ENCODE results near the gene KIFAP3. TPM values are rescaled to one million over a fixed set of nuclear protein-coding genes. Genes with fewer than 3 reads are reported as not detected.
"Not testable (repeated sequence)": the region's sequence is repeated elsewhere in the genome, so short reads cannot be mapped to it uniquely, and the experiment has no call there.

Gene KIFAP3
- total RNA-seq, 2 experiments from 2014 or later = 27.7 to 28.0 TPM

DNA sequence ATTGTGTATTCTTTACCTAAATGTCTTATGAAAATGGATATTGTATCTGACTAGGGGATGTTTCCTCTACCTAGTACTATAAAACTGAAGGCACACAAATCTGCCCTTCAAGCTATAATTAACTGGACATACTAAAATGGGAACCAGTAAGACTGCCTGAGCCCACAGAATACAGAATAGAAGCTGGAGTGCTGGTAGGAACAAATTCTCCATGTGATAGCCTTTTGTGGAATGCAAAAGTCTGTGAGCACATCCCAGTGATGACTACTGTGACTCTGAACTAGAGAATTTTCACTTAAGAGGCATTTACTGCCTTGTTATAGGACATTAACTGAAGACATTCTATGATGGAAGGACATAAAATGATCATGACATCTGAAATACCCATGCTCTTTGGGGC, 30.3 kb downstream of the KIFAP3 start:
- ChIA-PET POLR2A (no interaction called here), CTCF (no interaction called here)
- H3K36me3 Mint-ChIP-seq (ENCODE audit: low read depth) = peaks cover 31% of the 10 kb centered on the region
- no peak for DNase-seq
- no peak overlapping the region for H3K27ac Mint-ChIP-seq
- no peaks in the 10 kb centered on the region for H3K27me3 Mint-ChIP-seq
- no peaks in the 10 kb centered on the region for H3K9me3 Mint-ChIP-seq
- H3K4me3 Mint-ChIP-seq = no peak overlapping the region
- H3K4me1 Mint-ChIP-seq = no peaks in the 10 kb centered on the region

- no peak for DNase-seq
- CTCF ChIA-PET = interaction anchor here (1.4 kb wide), 1 partner anchor 33 kb away, joined by 4 read pairs; the partner anchor contains the start of gene KIFAP3
- Mint-ChIP-seq H3K27me3 (no peaks in the 10 kb centered on the region), H3K4me3 (no peak overlapping the region), H3K36me3 (ENCODE audit: low read depth) (peaks cover 26% of the 10 kb centered on the region), H3K4me1 (no peaks in the 10 kb centered on the region), H3K9me3 (no peaks in the 10 kb centered on the region), H3K27ac (no peak overlapping the region)
- POLR2A ChIA-PET = no interaction called here
Observed at GRCh38 chr1:170041423-170042192, 32.9 kb downstream of the KIFAP3 start.

DNA sequence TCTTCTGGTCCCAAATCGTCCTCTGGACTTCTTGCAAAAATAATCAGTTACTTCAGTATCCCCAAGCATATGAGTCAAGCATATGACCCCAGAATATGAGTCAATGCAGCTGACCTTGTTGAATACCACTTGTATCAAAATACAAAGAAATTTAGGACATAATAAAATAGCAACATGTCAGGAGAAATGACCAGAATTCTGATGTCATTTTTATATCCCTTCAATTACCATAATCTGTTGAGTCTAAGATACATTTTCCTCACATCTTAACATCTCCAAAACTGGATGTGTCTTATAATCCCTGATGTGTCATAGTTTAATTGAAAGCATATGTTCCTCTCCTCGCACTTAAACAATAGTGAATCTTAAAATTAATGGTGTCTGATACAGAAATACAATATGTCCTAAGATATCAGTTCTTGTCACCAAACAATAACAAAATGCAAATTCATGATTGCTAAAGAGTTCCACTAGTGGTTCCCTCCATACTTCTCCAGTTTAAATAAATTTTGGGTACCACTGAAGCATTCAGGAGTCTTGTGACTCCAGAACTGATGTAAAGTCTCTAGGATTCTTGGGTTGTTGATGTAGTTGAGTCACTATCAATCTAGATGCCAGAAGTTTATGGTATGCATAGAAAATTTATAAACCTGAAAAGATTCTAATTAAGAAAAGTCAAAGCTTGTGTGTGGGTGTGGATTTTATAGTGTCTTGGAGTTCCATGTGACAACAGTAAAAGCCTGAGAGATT, 41.8 kb downstream of the KIFAP3 start:
- no peak overlapping the region for H3K27ac Mint-ChIP-seq
- POLR2A ChIA-PET = no interaction called here
- H3K9me3 Mint-ChIP-seq = peaks cover 3% of the 10 kb centered on the region
- no peak for DNase-seq
- H3K4me3 Mint-ChIP-seq = no peak overlapping the region
- CTCF ChIA-PET = no interaction called here
- peaks cover 18% of the 10 kb centered on the region for H3K36me3 Mint-ChIP-seq (ENCODE audit: low read depth)
- no peaks in the 10 kb centered on the region for H3K27me3 Mint-ChIP-seq
- peaks cover 5% of the 10 kb centered on the region for H3K4me1 Mint-ChIP-seq

DNA sequence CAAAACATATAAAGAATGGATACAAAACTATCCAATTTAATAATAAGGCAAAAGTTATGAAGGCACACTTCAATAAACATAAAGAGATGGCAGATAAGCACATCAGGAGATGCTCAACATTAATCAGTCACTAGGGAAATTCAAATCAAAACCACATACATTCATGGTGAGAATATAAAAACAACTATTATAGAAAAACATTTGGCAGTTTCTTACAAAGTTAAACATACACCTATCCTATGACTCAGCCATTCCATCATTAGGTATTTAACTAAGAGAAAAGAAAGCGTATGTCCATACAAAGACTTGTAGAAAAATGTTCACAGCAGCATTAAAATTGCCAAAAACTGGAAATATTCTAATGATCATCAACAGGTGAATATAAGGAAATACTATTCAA, 44.3 kb downstream of the KIFAP3 start:
- CTCF ChIA-PET = no interaction called here
- H3K27me3 Mint-ChIP-seq = no peaks in the 10 kb centered on the region
- POLR2A ChIA-PET = no interaction called here
- no peak for DNase-seq
- H3K4me1 Mint-ChIP-seq = peaks cover 5% of the 10 kb centered on the region
- H3K36me3 Mint-ChIP-seq (ENCODE audit: low read depth) = peaks cover 25% of the 10 kb centered on the region
- H3K27ac Mint-ChIP-seq = no peak overlapping the region
- H3K4me3 Mint-ChIP-seq = no peak overlapping the region
- H3K9me3 Mint-ChIP-seq = peaks cover 11% of the 10 kb centered on the region

DNA sequence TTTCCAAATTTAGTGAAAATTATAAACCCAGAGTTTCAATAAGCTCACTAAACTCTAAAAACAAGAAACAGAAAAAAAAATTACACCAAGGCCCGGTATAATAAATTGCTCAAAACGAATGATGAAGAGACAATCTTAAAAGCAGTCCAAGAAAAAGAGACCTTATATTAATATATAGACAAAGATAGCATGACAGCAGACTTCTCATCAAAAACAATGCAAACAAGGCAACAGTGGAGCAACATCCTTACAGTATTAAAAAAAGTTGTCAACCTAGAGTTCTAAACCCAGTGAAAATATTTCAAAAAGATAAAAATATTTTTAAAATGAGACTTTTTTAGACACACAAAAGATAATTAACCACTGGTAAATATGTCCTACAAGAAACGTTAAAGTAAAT, 46.7 kb downstream of the KIFAP3 start:
- Mint-ChIP-seq H3K36me3 (ENCODE audit: low read depth) (peaks cover 23% of the 10 kb centered on the region), H3K27me3 (no peaks in the 10 kb centered on the region), H3K4me3 (no peak overlapping the region), H3K4me1 (peaks cover 5% of the 10 kb centered on the region), H3K9me3 (peaks cover 11% of the 10 kb centered on the region), H3K27ac (no peak overlapping the region)
- ChIA-PET CTCF (no interaction called here), POLR2A (no interaction called here)
- DNase-seq = no peak

GRCh38 chr1:170020859-170021258, 53.6 kb downstream of the KIFAP3 start:
- peaks cover 23% of the 10 kb centered on the region for H3K36me3 Mint-ChIP-seq (ENCODE audit: low read depth)
- H3K27me3 Mint-ChIP-seq = no peaks in the 10 kb centered on the region
- no peak for DNase-seq
- peaks cover 4% of the 10 kb centered on the region for H3K9me3 Mint-ChIP-seq
- H3K27ac Mint-ChIP-seq = no peak overlapping the region
- H3K4me3 Mint-ChIP-seq = no peak overlapping the region
- ChIA-PET CTCF (no interaction called here), POLR2A (no interaction called here)
- H3K4me1 Mint-ChIP-seq = no peaks in the 10 kb centered on the region

GRCh38 chr1:170017478-170017877, 57.0 kb downstream of the KIFAP3 start:
- H3K4me1 Mint-ChIP-seq = no peaks in the 10 kb centered on the region
- POLR2A ChIA-PET = no interaction called here
- H3K9me3 Mint-ChIP-seq = peaks cover 4% of the 10 kb centered on the region
- H3K4me3 Mint-ChIP-seq = no peak overlapping the region
- no peaks in the 10 kb centered on the region for H3K27me3 Mint-ChIP-seq
- DNase-seq = no peak
- no peak overlapping the region for H3K27ac Mint-ChIP-seq
- CTCF ChIA-PET = no interaction called here
- H3K36me3 Mint-ChIP-seq (ENCODE audit: low read depth) = peaks cover 22% of the 10 kb centered on the region

GRCh38 chr1:170012920-170013319, 61.6 kb downstream of the KIFAP3 start:
- peaks cover 10% of the 10 kb centered on the region for H3K36me3 Mint-ChIP-seq (ENCODE audit: low read depth)
- ChIA-PET CTCF (no interaction called here), POLR2A (no interaction called here)
- H3K27me3 Mint-ChIP-seq = no peaks in the 10 kb centered on the region
- H3K4me1 Mint-ChIP-seq = no peaks in the 10 kb centered on the region
- H3K27ac Mint-ChIP-seq = no peak overlapping the region
- peaks cover 2% of the 10 kb centered on the region for H3K9me3 Mint-ChIP-seq
- no peak overlapping the region for H3K4me3 Mint-ChIP-seq
- DNase-seq = no peak

DNA sequence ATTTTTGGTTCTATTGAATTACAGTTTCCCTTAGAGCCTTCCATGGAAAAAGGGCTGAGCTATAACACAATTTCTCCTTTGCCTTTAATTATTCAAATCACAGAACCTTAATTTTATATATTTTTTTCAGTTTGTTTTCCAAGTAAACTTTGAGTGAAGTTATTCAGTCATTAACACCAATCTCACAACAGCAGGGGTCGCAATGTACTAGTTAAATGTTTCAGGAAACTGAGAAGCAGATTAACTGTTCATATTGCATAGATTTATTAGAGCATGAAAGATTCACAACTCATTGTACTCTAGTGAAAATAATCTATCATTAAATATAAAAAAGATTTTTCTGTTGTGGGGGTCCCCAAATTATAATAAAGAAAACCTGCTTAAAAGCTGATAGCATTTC, 64.1 kb downstream of the KIFAP3 start:
- CTCF ChIA-PET = no interaction called here
- Mint-ChIP-seq H3K4me1 (no peaks in the 10 kb centered on the region), H3K27ac (no peak overlapping the region), H3K9me3 (peaks cover 3% of the 10 kb centered on the region), H3K36me3 (ENCODE audit: low read depth) (peaks cover 14% of the 10 kb centered on the region), H3K4me3 (no peak overlapping the region), H3K27me3 (no peaks in the 10 kb centered on the region)
- DNase-seq = no peak
- POLR2A ChIA-PET = no interaction called here

- H3K4me1 Mint-ChIP-seq = no peaks in the 10 kb centered on the region
- H3K27me3 Mint-ChIP-seq = no peaks in the 10 kb centered on the region
- no peak overlapping the region for H3K4me3 Mint-ChIP-seq
- H3K27ac Mint-ChIP-seq = no peak overlapping the region
- ChIA-PET CTCF (no interaction called here), POLR2A (no interaction called here)
- peaks cover 3% of the 10 kb centered on the region for H3K9me3 Mint-ChIP-seq
- H3K36me3 Mint-ChIP-seq (ENCODE audit: low read depth) = peaks cover 11% of the 10 kb centered on the region
- DNase-seq = no peak
Observed at GRCh38 chr1:170009551-170009950, 64.9 kb downstream of the KIFAP3 start.

DNA sequence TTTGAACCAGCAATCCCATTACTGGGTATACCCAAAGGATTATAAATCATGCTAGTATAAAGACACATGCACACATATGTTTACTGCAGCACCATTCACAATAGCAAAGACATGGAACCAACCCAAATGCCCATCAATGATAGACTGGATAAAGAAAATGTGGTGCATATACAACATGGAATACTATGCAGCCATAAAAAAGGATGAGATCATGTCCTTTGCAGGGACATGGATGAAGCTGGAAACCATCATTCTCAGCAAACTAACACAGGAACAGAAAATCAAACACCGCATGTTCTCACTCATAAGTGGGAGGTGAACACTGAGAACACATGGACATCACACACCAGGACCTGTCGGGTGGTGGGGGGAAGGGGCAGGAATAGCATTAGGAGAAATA, 65.8 kb downstream of the KIFAP3 start:
- H3K27me3 Mint-ChIP-seq, CTCF ChIA-PET, H3K4me1 Mint-ChIP-seq, H3K9me3 Mint-ChIP-seq, DNase-seq, H3K27ac Mint-ChIP-seq, POLR2A ChIA-PET, H3K4me3 Mint-ChIP-seq: not testable (repeated sequence)
- peaks cover 11% of the 10 kb centered on the region for H3K36me3 Mint-ChIP-seq (ENCODE audit: low read depth)

- H3K27ac Mint-ChIP-seq = not testable (repeated sequence)
Observed at GRCh38 chr1:170003270-170003835, 71.1 kb downstream of the KIFAP3 start.

GRCh38 chr1:170001266-170001665, 73.2 kb downstream of the KIFAP3 start:
- H3K9me3 Mint-ChIP-seq = no peaks in the 10 kb centered on the region
- H3K27ac Mint-ChIP-seq = no peak overlapping the region
- no peaks in the 10 kb centered on the region for H3K4me1 Mint-ChIP-seq
- H3K36me3 Mint-ChIP-seq (ENCODE audit: low read depth) = peaks cover 3% of the 10 kb centered on the region
- DNase-seq = no peak
- ChIA-PET CTCF (no interaction called here), POLR2A (no interaction called here)
- no peaks in the 10 kb centered on the region for H3K27me3 Mint-ChIP-seq
- H3K4me3 Mint-ChIP-seq = no peak overlapping the region

More at GRCh38 chr1:170003270-170003835, 71.1 kb downstream of the KIFAP3 start:
- H3K36me3 Mint-ChIP-seq (ENCODE audit: low read depth) = peaks cover 13% of the 10 kb centered on the region
- H3K27me3 Mint-ChIP-seq, DNase-seq, POLR2A ChIA-PET, CTCF ChIA-PET, H3K9me3 Mint-ChIP-seq, H3K4me1 Mint-ChIP-seq, H3K4me3 Mint-ChIP-seq: not testable (repeated sequence)

GRCh38 chr1:169999761-170000160, 74.7 kb downstream of the KIFAP3 start:
- no peak for DNase-seq
- H3K36me3 Mint-ChIP-seq (ENCODE audit: low read depth) = peaks cover 3% of the 10 kb centered on the region
- POLR2A ChIA-PET = no interaction called here
- CTCF ChIA-PET = no interaction called here
- H3K9me3 Mint-ChIP-seq = no peaks in the 10 kb centered on the region
- no peak overlapping the region for H3K4me3 Mint-ChIP-seq
- no peaks in the 10 kb centered on the region for H3K27me3 Mint-ChIP-seq
- H3K27ac Mint-ChIP-seq = no peak overlapping the region
- H3K4me1 Mint-ChIP-seq = no peaks in the 10 kb centered on the region
